DND-41 (cell line): ENCODE results near the gene RASGEF1B.

ENCODE experiments used
- ATAC-seq: fragments of 200-7000 bp; cut with Tn5 transposase; 3 replicates; pipeline ENCODE4 v1.9.1; 2021; ENCODE audit warnings: low read depth; ENCODE audit not compliant: insufficient read depth
- DNase-seq: peaks from one replicate; pipeline ENCODE4 v3.0.0-alpha.2; 2020
- H2AFZ ChIP-seq: 2 replicates; pipeline ENCODE4 v1.6.0; 2012; ENCODE audit warnings: low read depth, low read length
- H3K27ac ChIP-seq: 2 replicates; pipeline ENCODE4 v1.5.1; 2012; ENCODE audit warnings: low read length, inconsistent platforms
- H3K27me3 ChIP-seq: fragments of 200-600 bp; sonication (generic); 2 replicates; pipeline ENCODE4 v1.6.0; 2012; ENCODE audit warnings: low read length, mild to moderate bottlenecking, inconsistent platforms; ENCODE audit not compliant: insufficient read depth, poor library complexity
- H3K36me3 ChIP-seq: 2 replicates; pipeline ENCODE4 v1.5.1; 2012; ENCODE audit warnings: low read length, inconsistent platforms; ENCODE audit not compliant: insufficient read depth
- H3K4me1 ChIP-seq: 2 replicates; pipeline ENCODE4 v1.5.1; 2012; ENCODE audit warnings: mild to moderate bottlenecking, low read length; ENCODE audit not compliant: insufficient read depth
- H3K4me2 ChIP-seq: 2 replicates; pipeline ENCODE4 v1.6.0; 2012; ENCODE audit warnings: mild to moderate bottlenecking, moderate library complexity, low read length, inconsistent platforms; ENCODE audit not compliant: insufficient read depth
- H3K4me3 ChIP-seq, 2 experiments: fragments of 200-600 bp in 1 of 2; shearing (Covaris generic) in 1 of 2; 2 replicates each; pipeline ENCODE4 v1.5.1; 2012 to 2016; ENCODE audit warnings: inconsistent platforms in 2 of 2, low read length in 2 of 2, mild to moderate bottlenecking in 2 of 2, low read depth in 1 of 2, moderate library complexity in 1 of 2
- H3K79me2 ChIP-seq: 2 replicates; pipeline ENCODE4 v1.6.0; 2012; ENCODE audit warnings: low read length, inconsistent platforms; ENCODE audit not compliant: insufficient read depth
- H3K9ac ChIP-seq: 2 replicates; pipeline ENCODE4 v1.6.0; 2012; ENCODE audit warnings: low read depth, mild to moderate bottlenecking, inconsistent platforms, low read length, moderate library complexity
- H3K9me3 ChIP-seq: 2 replicates; pipeline ENCODE4 v1.5.1; 2012; ENCODE audit warnings: low read length, moderate library complexity, mild to moderate bottlenecking, inconsistent platforms; ENCODE audit not compliant: insufficient read depth, severe bottlenecking
- H4K20me1 ChIP-seq: 2 replicates; pipeline ENCODE4 v1.6.0; 2012; ENCODE audit warnings: low read length; ENCODE audit not compliant: insufficient read depth
- EZH2 ChIP-seq: IDR thresholded peaks from 3 replicates; pipeline ENCODE4 v1.6.1; 2012; ENCODE audit warnings: borderline replicate concordance, low read depth, mild to moderate bottlenecking, moderate library complexity, low read length, inconsistent platforms; ENCODE audit not compliant: severe bottlenecking
- TF ChIP-seq, protein P1 (sequence below): IDR thresholded peaks from 2 replicates; pipeline ENCODE4 v1.5.1; 2012; ENCODE audit warnings: borderline replicate concordance, low read length, moderate library complexity, mild to moderate bottlenecking; ENCODE audit not compliant: poor library complexity, severe bottlenecking; ENCODE audit errors: extremely low read depth

The RASGEF1B gene

DNA sequence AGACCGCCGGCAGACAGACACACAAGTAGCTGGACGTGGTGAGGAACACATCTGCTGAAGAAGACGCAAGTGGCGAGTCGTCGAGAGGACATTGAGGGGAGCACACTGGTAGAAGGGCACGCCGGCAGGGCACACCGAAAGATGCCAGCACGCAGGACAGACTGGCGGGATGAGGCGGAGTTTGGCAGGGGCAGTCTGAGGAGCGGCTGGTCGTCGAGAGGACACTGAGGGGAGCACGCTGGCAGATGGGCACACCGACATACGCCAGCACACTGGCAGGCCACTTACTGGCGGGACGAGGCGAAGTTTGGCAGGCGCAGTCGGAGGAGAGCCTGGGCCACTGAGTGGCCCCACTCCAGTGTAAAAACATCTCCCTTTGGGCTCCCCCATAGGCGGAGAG, 42.1 kb downstream of the RASGEF1B start:
- Histone ChIP-seq H4K20me1 (no peaks in the 10 kb centered on the region), H3K27ac (no peak overlapping the region), H3K36me3 (peaks cover 3% of the 10 kb centered on the region; the same call in 1 of the 2 replicates), H3K9ac (no peak overlapping the region), H3K79me2 (no peaks in the 10 kb centered on the region), H3K4me3 (no peak overlapping the region), H3K4me2 (no peak overlapping the region), H3K4me1 (no peaks in the 10 kb centered on the region), H2AFZ (no peak overlapping the region), H3K9me3 (no peaks in the 10 kb centered on the region), H3K27me3 (no peaks in the 10 kb centered on the region)
- DNase-seq (no peak), ATAC-seq (no peak)
- no peak for TF ChIP-seq EZH2
- TF ChIP-seq, protein P1, sequence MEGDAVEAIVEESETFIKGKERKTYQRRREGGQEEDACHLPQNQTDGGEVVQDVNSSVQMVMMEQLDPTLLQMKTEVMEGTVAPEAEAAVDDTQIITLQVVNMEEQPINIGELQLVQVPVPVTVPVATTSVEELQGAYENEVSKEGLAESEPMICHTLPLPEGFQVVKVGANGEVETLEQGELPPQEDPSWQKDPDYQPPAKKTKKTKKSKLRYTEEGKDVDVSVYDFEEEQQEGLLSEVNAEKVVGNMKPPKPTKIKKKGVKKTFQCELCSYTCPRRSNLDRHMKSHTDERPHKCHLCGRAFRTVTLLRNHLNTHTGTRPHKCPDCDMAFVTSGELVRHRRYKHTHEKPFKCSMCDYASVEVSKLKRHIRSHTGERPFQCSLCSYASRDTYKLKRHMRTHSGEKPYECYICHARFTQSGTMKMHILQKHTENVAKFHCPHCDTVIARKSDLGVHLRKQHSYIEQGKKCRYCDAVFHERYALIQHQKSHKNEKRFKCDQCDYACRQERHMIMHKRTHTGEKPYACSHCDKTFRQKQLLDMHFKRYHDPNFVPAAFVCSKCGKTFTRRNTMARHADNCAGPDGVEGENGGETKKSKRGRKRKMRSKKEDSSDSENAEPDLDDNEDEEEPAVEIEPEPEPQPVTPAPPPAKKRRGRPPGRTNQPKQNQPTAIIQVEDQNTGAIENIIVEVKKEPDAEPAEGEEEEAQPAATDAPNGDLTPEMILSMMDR: no peak

- no peak overlapping the region for H3K27ac ChIP-seq
- no peaks in the 10 kb centered on the region for H3K9me3 ChIP-seq
- TF ChIP-seq, protein P1: no peak
- TF ChIP-seq EZH2: no peak
- ATAC-seq: no peak
- H3K4me2 ChIP-seq: no peak overlapping the region
- H3K4me3 ChIP-seq: no peak overlapping the region
- no peak overlapping the region for H2AFZ ChIP-seq
- peaks cover 3% of the 10 kb centered on the region; the same call in 1 of the 2 replicates for H3K36me3 ChIP-seq
- H3K27me3 ChIP-seq: no peaks in the 10 kb centered on the region
- no peak for DNase-seq
- no peaks in the 10 kb centered on the region for H4K20me1 ChIP-seq
- H3K9ac ChIP-seq: no peak overlapping the region
- H3K79me2 ChIP-seq: no peaks in the 10 kb centered on the region
- no peaks in the 10 kb centered on the region for H3K4me1 ChIP-seq
Measured at GRCh38 chr4:81429031-81429430, 42.7 kb downstream of the RASGEF1B start.

DNA sequence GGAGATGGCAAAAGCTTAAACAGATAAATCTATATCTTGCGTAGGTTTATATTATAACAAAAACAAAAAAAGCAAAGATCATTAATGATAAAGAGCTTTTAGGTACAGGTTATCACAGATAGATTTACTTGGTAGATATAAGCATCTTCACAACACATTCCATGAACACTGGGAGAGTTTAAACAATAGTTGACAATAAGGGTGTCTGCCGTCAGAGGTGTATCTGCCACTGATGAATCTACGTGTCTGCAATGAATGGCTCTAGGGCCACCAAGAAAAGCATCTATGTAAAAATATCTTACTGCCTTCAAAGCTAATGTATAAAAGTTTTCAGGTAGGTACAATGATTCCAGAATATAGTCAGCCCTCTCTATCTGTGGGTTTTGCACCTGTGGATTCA, 43.7 kb downstream of the RASGEF1B start:
- no peaks in the 10 kb centered on the region for H4K20me1 ChIP-seq
- no peak overlapping the region for H2AFZ ChIP-seq
- no peak overlapping the region for H3K4me3 ChIP-seq
- H3K4me2 ChIP-seq: no peak overlapping the region
- no peaks in the 10 kb centered on the region for H3K9me3 ChIP-seq
- TF ChIP-seq, protein P1: no peak
- TF ChIP-seq EZH2: no peak
- H3K4me1 ChIP-seq: no peaks in the 10 kb centered on the region
- ATAC-seq (no peak), DNase-seq (no peak)
- no peaks in the 10 kb centered on the region for H3K79me2 ChIP-seq
- no peak overlapping the region for H3K9ac ChIP-seq
- H3K27ac ChIP-seq: no peak overlapping the region
- H3K36me3 ChIP-seq: 0 out of 2 replicates have a peak, but pooled peaks cover 3% of the 10 kb centered on the region
- no peaks in the 10 kb centered on the region for H3K27me3 ChIP-seq
